ENCODE data around the gene MUC5B. TPM values are rescaled to one million over a fixed set of nuclear protein-coding genes. Genes with fewer than 3 reads are reported as not detected.
"Not testable (repeated sequence)": the region's sequence is repeated elsewhere in the genome, so short reads cannot be mapped to it uniquely, and the experiment has no call there.

The MUC5B gene, protein sequence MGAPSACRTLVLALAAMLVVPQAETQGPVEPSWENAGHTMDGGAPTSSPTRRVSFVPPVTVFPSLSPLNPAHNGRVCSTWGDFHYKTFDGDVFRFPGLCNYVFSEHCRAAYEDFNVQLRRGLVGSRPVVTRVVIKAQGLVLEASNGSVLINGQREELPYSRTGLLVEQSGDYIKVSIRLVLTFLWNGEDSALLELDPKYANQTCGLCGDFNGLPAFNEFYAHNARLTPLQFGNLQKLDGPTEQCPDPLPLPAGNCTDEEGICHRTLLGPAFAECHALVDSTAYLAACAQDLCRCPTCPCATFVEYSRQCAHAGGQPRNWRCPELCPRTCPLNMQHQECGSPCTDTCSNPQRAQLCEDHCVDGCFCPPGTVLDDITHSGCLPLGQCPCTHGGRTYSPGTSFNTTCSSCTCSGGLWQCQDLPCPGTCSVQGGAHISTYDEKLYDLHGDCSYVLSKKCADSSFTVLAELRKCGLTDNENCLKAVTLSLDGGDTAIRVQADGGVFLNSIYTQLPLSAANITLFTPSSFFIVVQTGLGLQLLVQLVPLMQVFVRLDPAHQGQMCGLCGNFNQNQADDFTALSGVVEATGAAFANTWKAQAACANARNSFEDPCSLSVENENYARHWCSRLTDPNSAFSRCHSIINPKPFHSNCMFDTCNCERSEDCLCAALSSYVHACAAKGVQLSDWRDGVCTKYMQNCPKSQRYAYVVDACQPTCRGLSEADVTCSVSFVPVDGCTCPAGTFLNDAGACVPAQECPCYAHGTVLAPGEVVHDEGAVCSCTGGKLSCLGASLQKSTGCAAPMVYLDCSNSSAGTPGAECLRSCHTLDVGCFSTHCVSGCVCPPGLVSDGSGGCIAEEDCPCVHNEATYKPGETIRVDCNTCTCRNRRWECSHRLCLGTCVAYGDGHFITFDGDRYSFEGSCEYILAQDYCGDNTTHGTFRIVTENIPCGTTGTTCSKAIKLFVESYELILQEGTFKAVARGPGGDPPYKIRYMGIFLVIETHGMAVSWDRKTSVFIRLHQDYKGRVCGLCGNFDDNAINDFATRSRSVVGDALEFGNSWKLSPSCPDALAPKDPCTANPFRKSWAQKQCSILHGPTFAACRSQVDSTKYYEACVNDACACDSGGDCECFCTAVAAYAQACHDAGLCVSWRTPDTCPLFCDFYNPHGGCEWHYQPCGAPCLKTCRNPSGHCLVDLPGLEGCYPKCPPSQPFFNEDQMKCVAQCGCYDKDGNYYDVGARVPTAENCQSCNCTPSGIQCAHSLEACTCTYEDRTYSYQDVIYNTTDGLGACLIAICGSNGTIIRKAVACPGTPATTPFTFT (N-terminal part only)
- total RNA-seq: not detected

DNA sequence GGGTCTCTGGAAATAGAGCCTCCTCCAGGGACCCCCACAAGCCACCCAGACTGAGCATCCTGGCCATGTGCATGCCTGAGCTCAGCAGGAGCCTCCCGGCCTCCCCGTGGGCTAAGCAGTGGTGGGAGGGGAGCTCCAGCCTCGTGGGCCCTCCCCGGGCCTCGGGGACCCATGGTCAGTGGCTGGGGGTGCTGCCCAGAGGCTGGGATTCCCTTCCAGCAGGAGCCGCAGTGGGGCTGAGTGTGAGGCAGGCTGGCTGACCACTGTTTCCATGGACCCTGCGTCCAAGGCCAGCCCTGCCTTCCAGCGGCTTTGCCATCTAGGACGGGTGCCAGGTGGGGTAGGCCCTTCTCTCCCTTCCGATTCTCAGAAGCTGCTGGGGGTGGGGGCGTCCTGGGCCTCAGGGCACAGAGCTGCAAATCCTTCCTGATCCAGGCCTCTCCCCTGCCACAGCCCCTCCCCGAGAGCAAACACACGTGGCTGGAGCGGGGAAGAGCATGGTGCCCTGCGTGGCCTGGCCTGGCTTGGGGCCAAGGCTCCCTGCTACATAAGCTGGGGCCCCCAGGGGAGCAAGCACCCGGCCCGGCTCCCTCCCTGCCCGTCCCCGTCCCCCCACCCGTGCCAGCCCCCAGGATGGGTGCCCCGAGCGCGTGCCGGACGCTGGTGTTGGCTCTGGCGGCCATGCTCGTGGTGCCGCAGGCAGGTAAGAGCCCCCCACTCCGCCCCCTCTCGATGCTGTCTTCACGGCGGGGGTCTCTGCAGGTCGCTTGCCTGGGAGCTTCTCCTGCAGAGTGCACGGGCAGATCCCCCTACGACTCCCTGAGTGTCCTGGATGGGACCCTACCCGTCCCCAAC lies at the start of gene MUC5B:
Gene MUC5B, plus strand, starts transcription at position 576 of the 855 bp plus-strand sequence. Its CDS starts 58 bp downstream, at position 634.
- peak in 1 of 2 donors; percentile 48 for DNase-seq (ENCODE audit: low spot score in 2 of 2)
- no peaks in the 10 kb centered on the region for H3K9me3 Mint-ChIP-seq
- ATAC-seq: no peak
- no peak within 1 kb of the TSS for H3K27ac Mint-ChIP-seq
- no peaks in the 10 kb centered on the region for H3K36me3 Mint-ChIP-seq

DNA sequence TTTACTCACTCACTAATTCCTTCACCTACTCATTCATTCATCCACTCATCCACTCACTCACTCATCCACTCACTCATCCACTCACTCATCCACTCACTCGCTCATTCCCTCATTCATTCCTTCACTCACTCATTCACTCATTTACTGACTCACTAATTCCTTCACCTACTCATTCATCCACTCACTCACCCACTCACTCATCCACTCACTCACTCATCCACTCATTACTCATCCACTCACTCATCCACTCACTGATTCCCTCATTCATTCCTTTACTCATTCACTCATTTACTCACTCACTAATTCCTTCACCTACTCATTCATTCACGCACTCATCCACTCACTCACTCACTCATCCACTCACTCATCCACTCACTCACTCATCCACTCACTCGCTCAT lies 49.5 kb upstream of the MUC5B start:
- not testable (repeated sequence) for H3K36me3 Mint-ChIP-seq; DNase-seq (ENCODE audit: low spot score in 2 of 2); H3K27ac Mint-ChIP-seq
- peaks cover 19 to 21% of the 10 kb centered on the region in 2 donors for H3K9me3 Mint-ChIP-seq
- peak; percentile 18 to 19 for ATAC-seq

DNA sequence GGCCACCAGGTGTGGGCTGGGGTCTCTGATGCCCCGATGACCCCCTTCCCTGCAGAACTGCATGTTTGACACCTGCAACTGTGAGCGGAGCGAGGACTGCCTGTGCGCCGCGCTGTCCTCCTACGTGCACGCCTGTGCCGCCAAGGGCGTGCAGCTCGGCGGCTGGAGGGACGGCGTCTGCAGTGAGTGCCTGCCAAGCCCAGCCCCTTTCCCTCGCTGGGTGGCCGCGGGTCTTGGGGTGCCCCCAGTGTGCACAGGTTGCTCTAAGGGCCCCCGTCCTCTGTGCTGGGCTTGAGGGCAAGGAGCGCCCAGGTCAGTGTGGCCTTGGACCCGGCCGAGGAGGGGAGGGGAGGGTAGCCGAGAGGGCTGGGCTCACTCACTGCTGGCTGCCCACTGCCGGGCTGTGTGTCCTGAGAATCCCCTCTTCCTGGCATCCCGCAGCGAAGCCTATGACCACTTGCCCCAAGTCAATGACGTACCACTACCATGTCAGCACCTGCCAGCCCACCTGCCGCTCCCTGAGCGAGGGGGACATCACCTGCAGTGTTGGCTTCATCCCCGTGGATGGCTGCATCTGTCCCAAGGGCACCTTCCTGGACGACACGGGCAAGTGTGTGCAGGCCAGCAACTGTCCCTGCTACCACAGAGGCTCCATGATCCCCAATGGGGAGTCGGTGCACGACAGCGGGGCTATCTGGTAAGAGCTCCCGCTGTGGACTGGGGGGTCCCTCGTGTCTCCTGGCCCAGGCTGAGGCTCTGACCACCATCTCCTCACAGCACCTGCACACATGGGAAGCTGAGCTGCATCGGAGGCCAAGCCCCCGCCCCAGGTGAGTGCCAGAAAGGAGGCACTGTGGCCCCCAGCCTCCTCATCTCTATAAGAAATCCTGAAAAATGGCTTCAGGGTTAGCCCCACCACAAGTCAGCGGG lies 48.2 kb upstream of the MUC5B start:
- ATAC-seq: no peak
- no peak for DNase-seq (ENCODE audit: low spot score in 2 of 2)
- no peak overlapping the region for H3K27ac Mint-ChIP-seq
- peaks cover 19 to 21% of the 10 kb centered on the region in 2 donors for H3K9me3 Mint-ChIP-seq
- no peaks in the 10 kb centered on the region for H3K36me3 Mint-ChIP-seq

DNA sequence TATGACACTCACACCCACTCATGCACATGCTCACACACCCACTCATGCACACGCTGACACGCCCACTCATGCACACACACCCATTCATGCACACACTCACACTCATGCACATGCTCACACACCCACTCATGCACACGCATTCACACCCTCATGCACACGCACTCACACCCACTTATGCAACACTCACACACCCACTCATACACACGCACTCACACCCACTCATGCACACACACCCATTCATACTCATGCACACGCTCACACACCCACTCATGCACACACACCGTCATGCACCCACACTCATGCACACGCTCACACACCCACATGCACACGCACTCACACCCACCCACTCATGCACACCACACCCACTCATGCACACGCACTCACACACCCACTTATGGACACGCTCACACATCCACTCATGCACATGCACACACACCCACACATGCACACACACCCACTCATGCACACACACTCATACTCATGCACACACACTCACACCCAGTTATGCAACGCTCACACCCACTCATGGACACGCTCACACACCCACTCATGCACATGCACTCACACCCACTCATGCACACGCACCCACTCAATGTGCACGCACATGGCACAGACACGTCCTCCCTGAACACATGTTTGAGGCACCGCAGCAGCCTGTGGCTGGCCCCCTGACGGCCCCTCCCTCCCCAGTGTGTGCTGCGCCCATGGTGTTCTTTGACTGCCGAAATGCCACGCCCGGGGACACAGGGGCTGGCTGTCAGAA lies 47.2 kb upstream of the MUC5B start:
- DNase-seq (ENCODE audit: low spot score in 2 of 2): no peak
- Mint-ChIP-seq H3K9me3 (peaks cover 17 to 19% of the 10 kb centered on the region in 2 donors), H3K36me3 (no peaks in the 10 kb centered on the region), H3K27ac (no peak overlapping the region)
- no peak for ATAC-seq

DNA sequence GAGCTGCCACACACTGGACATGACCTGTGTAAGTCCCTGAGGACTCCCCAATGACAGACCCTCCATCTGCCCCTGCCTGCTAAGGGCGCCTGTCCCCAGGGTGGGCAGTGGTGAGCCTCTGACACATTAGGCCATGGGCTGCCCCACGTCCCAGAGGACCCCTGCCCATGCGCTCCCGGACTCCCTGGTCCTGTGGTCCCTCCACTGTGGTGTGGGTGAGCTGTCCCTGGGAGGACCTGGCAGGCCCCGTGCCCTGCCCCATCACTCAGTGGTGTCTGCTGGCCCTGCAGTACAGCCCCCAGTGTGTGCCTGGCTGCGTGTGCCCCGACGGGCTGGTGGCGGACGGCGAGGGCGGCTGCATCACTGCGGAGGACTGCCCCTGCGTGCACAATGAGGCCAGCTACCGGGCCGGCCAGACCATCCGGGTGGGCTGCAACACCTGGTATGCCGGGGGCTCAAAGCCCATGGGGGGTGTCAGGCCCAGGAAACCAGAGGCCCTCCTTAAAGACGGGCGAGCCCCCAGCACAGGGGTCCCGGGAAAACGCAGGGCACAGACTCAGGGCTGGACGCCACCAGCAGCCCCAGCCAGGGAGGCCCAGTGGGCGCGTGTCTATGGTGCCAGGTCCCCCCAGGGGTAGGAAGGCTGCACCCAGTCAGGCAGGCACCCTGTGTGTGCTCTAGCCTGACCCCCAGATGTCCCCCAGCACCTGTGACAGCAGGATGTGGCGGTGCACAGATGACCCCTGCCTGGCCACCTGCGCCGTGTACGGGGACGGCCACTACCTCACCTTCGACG lies 46.4 kb upstream of the MUC5B start:
- H3K27ac Mint-ChIP-seq: no peak overlapping the region
- ATAC-seq (no peak), DNase-seq (ENCODE audit: low spot score in 2 of 2) (no peak)
- no peaks in the 10 kb centered on the region for H3K36me3 Mint-ChIP-seq
- peaks cover 10 to 12% of the 10 kb centered on the region in 2 donors for H3K9me3 Mint-ChIP-seq

DNA sequence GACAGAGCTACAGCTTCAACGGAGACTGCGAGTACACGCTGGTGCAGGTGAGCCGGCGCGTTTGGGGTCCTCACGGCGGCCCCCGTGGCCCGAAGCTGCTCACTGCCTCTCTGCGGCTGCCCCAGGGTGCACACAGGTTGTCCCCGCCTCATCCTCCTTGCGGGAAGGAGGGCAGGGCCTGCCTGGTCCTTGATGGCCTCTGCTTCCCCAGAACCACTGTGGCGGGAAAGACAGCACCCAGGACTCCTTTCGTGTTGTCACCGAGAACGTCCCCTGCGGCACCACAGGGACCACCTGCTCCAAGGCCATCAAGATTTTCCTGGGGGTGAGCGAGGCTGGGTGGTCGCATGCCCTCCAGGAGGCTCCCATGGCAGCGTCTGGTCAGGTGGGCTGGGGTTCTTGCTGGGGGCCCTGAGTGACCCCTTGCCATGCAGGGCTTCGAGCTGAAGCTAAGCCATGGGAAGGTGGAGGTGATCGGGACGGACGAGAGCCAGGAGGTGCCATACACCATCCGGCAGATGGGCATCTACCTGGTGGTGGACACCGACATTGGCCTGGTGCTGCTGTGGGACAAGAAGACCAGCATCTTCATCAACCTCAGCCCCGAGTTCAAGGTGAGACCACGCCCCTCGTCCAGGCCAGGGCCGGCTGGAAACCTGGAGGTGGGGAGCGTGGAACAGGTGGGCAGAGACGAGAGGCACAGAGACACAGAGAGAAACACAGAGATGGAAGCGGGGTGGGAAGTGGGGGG lies 45.7 kb upstream of the MUC5B start:
- Mint-ChIP-seq H3K27ac (no peak overlapping the region), H3K36me3 (no peaks in the 10 kb centered on the region), H3K9me3 (peaks cover 5 to 7% of the 10 kb centered on the region in 2 donors)
- DNase-seq (ENCODE audit: low spot score in 2 of 2): no peak
- no peak for ATAC-seq

DNA sequence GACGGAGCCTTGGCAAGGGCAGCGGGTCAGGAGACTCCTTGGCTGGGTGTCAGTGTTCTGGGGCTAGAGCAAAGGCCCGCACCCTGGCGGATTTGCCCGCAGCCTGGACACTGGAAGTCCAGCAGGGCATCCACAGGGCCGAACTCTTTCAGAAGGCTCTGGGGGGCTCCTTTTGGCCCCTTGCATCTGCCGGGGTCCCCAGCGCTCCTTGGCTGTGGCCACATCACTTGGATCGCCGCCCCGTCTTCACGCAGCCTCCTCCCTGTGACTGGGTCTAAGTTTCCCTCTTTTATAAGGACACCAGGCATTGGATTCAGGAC lies 45.1 kb upstream of the MUC5B start:
- Mint-ChIP-seq H3K9me3 (peaks cover 5 to 7% of the 10 kb centered on the region in 2 donors), H3K36me3 (no peaks in the 10 kb centered on the region), H3K27ac (no peak overlapping the region)
- no peak for DNase-seq (ENCODE audit: low spot score in 2 of 2)
- no peak for ATAC-seq

DNA sequence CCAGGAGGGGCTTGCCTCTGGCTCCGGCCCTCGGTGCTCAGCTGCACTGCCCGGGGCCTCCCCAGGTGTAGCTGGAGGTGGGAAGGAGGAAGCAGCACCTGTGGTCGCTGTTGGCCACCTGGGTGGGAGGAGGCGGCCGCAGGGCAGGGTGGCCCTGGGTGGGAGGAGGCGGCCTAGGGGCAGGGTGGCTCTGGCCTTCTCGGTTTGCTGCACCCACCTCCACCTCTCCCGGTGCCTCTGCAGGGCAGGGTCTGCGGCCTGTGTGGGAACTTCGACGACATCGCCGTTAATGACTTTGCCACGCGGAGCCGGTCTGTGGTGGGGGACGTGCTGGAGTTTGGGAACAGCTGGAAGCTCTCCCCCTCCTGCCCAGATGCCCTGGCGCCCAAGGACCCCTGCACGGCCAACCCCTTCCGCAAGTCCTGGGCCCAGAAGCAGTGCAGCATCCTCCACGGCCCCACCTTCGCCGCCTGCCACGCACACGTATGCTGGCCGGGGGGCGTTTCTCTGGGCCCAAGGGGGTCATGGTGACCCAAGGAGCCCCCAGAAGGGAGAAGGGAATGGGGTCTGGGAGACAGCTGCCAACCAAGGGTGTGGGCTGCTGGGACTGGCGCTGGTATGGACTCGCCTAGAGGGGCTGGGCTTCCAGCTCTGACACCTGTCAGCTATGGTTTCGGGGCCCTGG lies 44.5 kb upstream of the MUC5B start:
- Mint-ChIP-seq H3K9me3 (peaks cover 5 to 7% of the 10 kb centered on the region in 2 donors), H3K36me3 (no peaks in the 10 kb centered on the region), H3K27ac (no peak overlapping the region)
- DNase-seq (ENCODE audit: low spot score in 2 of 2): no peak
- ATAC-seq: no peak

DNA sequence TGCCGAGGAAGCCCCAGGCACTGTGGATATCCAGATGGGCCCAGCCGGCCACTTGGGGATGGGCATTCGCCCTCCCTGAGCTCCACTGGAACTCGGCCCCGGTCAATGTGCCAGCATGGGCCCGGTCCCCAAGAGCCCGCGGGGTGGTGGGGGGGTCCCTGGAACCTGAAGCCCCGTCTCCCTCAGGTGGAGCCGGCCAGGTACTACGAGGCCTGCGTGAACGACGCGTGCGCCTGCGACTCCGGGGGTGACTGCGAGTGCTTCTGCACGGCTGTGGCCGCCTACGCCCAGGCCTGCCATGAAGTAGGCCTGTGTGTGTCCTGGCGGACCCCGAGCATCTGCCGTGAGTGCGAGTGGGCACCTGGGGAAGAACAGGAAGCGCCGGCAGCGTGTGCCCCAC lies 44.0 kb upstream of the MUC5B start:
- peaks cover 5 to 7% of the 10 kb centered on the region in 2 donors for H3K9me3 Mint-ChIP-seq
- no peak overlapping the region for H3K27ac Mint-ChIP-seq
- DNase-seq (ENCODE audit: low spot score in 2 of 2): no peak
- no peaks in the 10 kb centered on the region for H3K36me3 Mint-ChIP-seq
- no peak for ATAC-seq

DNA sequence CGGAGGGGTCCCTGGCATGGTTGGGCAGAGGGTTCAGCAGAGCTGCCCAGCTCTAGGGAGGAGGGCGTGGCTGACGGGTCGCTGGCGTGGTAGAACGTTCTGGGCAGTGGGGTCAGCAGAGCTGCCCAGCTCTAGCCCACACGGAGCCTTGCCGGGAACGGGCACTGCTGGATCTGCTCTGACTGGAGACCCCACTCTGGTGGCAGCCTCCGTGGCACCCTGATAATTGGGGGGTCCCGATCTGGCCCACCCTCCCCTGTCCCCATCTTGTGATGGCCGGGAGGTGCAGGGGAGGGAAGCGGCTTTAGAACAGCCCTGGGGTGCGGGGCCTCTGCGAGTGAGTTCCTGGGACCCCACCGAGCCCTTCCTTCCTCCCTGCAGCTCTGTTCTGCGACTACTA lies 43.2 kb upstream of the MUC5B start:
- no peak overlapping the region for H3K27ac Mint-ChIP-seq
- no peak for ATAC-seq
- no peaks in the 10 kb centered on the region for H3K36me3 Mint-ChIP-seq
- H3K9me3 Mint-ChIP-seq: peaks cover 5 to 7% of the 10 kb centered on the region in 2 donors
- no peak for DNase-seq (ENCODE audit: low spot score in 2 of 2)

DNA sequence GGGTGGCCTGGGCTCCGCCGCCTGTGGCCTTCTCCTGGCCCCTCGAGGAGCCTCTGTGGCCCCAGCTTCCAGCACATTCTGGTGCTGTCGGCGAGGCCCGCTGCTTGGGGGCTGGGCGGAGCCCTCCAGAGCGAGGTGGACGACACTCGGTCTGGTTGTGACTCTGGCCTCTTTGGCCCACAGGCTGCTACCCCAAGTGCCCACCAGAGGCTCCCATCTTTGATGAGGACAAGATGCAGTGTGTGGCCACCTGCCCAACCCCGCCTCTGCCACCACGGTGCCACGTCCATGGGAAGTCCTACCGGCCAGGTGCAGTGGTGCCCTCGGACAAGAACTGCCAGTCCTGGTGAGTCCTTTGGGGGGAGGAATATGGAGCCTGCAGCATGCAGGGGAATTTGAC lies 42.7 kb upstream of the MUC5B start:
- DNase-seq (ENCODE audit: low spot score in 2 of 2) (no peak), ATAC-seq (no peak)
- Mint-ChIP-seq H3K36me3 (no peaks in the 10 kb centered on the region), H3K9me3 (peaks cover 5 to 7% of the 10 kb centered on the region in 2 donors), H3K27ac (no peak overlapping the region)

DNA sequence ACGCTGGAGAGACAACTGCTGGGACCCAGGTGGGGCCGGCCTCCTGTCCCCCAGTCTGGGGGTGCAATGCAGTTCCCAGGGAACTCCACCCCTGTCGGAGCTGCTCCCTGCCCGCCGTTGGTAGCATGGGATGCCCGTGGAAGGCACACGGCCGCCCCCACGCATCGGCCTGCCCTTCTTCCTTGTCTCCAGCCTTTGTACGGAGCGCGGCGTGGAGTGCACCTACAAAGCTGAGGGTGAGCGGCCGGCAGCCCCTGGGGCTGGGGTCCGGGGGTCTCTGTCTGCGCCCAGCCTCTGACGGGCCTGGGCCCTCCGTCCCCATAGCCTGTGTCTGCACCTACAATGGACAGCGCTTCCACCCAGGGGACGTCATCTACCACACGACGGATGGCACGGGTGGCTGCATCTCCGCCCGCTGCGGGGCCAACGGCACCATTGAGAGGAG lies 41.9 kb upstream of the MUC5B start:
- ATAC-seq (no peak), DNase-seq (ENCODE audit: low spot score in 2 of 2) (no peak)
- no peak overlapping the region for H3K27ac Mint-ChIP-seq
- no peaks in the 10 kb centered on the region for H3K36me3 Mint-ChIP-seq
- peaks cover 0 to under 1% of the 10 kb centered on the region in 2 donors for H3K9me3 Mint-ChIP-seq

DNA sequence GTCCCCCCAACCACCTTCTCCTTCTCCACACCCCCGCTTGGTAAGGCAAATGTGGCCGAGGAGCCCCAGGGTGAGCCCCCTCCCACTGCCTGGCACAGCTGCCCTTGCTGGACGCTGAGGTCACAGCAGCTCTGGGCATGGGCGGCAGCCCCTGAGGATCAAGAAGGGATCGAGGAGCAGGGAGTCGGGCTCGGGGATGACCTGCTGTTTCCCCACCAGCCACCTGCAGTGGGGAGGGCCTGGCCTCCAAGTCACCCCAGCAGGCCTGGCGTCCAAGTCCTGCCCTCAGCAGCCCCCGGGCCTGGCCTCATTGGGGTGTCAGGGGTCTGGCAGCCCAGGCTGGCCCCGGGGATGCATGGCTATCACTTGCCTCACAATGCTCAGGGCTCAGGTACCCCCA lies 41.4 kb upstream of the MUC5B start:
- DNase-seq (ENCODE audit: low spot score in 2 of 2): no peak

More for the DNA sequence above, 41.4 kb upstream of the MUC5B start:
- no peaks in the 10 kb centered on the region for H3K36me3 Mint-ChIP-seq
- ATAC-seq: no peak
- no peaks in the 10 kb centered on the region for H3K9me3 Mint-ChIP-seq
- H3K27ac Mint-ChIP-seq: no peak overlapping the region

Measured in activated naive CD4-positive, alpha-beta T cell treated with anti-CD3 and anti-CD28 coated beads, Interleukin-2, amount 50 U/mL, for 72 hours (primary cell).